SHP77 treated with DMSO at 0.1 percent for 48 hours (cell line): ENCODE results near the gene BBOX1.
"Not testable (repeated sequence)": the region's sequence is repeated elsewhere in the genome, so short reads cannot be mapped to it uniquely, and the experiment has no call there.

ENCODE experiments used
- DNase-seq: peaks from one replicate; lab custom pipeline; 2025; lab: John Stamatoyannopoulos, UW

The BBOX1 gene

GRCh38 chr11:27040302-27041115 lies at the start of gene BBOX1:
Gene BBOX1, plus strand, starts transcription at chr11:27040815. Its CDS starts 14,616 bp downstream, at chr11:27055431.
- DNase-seq = no peak

GRCh38 chr11:26992031-26992541 lies 48.5 kb upstream of the BBOX1 start:
- DNase-seq = no peak

GRCh38 chr11:26993965-26994457 lies 46.6 kb upstream of the BBOX1 start, which contains the start of gene FIBIN:
Gene FIBIN, plus strand, starts transcription at chr11:26994112. Its CDS starts 415 bp downstream, at chr11:26994527.
- no peak for DNase-seq

- DNase-seq = no peak
Measured at GRCh38 chr11:26994631-26995095, 46.0 kb upstream of the BBOX1 start.

GRCh38 chr11:26995701-26996460 lies 44.7 kb upstream of the BBOX1 start:
- no peak for DNase-seq

GRCh38 chr11:26997378-26997777 lies 43.2 kb upstream of the BBOX1 start:
- DNase-seq = no peak

GRCh38 chr11:27001136-27001730 lies 39.4 kb upstream of the BBOX1 start:
- DNase-seq = not testable (repeated sequence)

GRCh38 chr11:27002431-27002830 lies 38.2 kb upstream of the BBOX1 start:
- DNase-seq = no peak

GRCh38 chr11:27002838-27003237 lies 37.8 kb upstream of the BBOX1 start:
- no peak for DNase-seq

GRCh38 chr11:27004103-27004502 lies 36.5 kb upstream of the BBOX1 start:
- DNase-seq = no peak

- DNase-seq = no peak
Measured at GRCh38 chr11:27008811-27009535, 31.6 kb upstream of the BBOX1 start.

- no peak for DNase-seq
Measured at GRCh38 chr11:27011560-27012233, 28.9 kb upstream of the BBOX1 start.

GRCh38 chr11:27012234-27012921 lies 28.2 kb upstream of the BBOX1 start:
- DNase-seq = no peak

GRCh38 chr11:27013781-27014361 lies 26.7 kb upstream of the BBOX1 start:
- no peak for DNase-seq

GRCh38 chr11:27018902-27019529 lies 21.6 kb upstream of the BBOX1 start:
- no peak for DNase-seq

- no peak for DNase-seq
Measured at GRCh38 chr11:27020751-27021150, 19.9 kb upstream of the BBOX1 start.

- DNase-seq = no peak
Measured at GRCh38 chr11:27022659-27023251, 17.9 kb upstream of the BBOX1 start.

- no peak for DNase-seq
Measured at GRCh38 chr11:27024865-27025264, 15.8 kb upstream of the BBOX1 start.
